Erythroblast (primary cell): ENCODE results near the gene PDE8B.
"Not testable (repeated sequence)": the region's sequence is repeated elsewhere in the genome, so short reads cannot be mapped to it uniquely, and the experiment has no call there.

Source experiments
- DNase-seq, 2 experiments: peaks; one replicate each; lab custom pipeline; 2025; lab: John Stamatoyannopoulos, UW
- GATA1 ChIP-seq: IDR thresholded peaks from 2 replicates; pipeline ENCODE4 v1.6.1; 2011; ENCODE audit warnings: low read depth, mild to moderate bottlenecking, control low read depth, low read length, moderate library complexity
- POLR2A ChIP-seq: IDR thresholded peaks from 2 replicates; pipeline ENCODE4 v1.6.1; 2011; ENCODE audit warnings: mild to moderate bottlenecking, low read length

Gene PDE8B

GRCh38 chr5:77367741-77368140, 157.3 kb downstream of the PDE8B start:
- TF ChIP-seq POLR2A (no peak), GATA1 (no peak)
- no peak for DNase-seq

DNA sequence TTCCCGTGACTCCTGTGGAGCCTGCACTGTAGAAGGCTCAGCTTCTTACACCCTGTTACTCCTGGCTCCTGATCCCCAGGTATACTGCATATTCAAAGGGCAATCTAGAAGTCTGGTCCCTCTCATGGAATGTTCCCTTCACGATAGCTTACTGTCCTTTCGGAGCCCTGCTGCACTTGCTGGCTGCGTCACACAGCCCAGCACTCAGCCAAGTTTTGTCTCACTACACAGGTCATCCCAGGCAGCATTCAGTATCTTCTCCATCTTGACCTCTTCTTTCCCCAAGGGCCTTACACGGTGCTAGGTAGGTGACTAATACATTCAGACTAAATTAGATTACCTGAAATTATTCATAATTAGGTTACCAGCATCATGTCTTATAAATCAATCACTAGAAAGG, 157.9 kb downstream of the PDE8B start:
- TF ChIP-seq POLR2A: no peak
- TF ChIP-seq GATA1: no peak

DNA sequence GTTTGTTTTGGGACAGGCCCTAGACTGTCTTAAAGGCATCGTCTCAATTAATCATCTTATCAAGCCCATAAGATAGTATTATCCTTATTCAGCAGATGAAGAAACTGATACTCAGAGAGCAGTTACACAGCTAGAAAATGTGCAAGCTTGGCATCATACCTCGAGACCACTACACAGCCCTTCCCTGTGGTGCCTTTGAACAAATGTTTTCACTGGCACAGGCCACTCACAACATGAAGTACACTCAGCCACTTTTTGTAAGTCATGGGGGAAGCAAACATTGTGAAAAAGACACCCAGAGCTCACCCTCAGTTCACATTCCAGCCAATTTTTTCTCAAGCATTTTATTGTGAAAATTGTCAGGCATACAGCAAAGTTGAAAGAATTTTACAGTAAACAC, 159.1 kb downstream of the PDE8B start:
- TF ChIP-seq GATA1 (no peak), POLR2A (no peak)
- DNase-seq: no peak

More for the DNA sequence above, 157.9 kb downstream of the PDE8B start:
- DNase-seq: no peak

DNA sequence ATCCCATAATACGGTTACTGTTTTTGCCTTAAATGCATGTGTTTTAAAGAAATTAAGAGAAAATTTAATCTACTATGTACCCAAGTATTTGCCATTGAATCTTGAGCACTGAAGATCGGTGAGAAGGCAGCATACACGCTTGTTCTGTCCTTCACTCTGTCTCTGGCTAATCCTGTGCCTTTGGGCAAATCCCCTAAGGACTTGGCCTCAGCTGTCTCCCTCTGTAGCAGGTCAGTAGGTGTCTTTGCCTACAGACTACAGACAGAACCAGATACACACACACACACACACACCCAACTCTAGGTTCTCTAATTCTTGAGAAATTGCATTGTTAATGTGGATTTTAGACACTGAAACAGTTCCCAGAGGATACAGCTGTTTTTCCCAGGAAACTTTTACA, 164.2 kb downstream of the PDE8B start:
- TF ChIP-seq GATA1: no peak
- TF ChIP-seq POLR2A: no peak

GRCh38 chr5:77376609-77377300, 166.3 kb downstream of the PDE8B start:
- DNase-seq: no peak
- TF ChIP-seq GATA1: no peak
- TF ChIP-seq POLR2A: no peak

More for the DNA sequence above, 164.2 kb downstream of the PDE8B start:
- DNase-seq: no peak

GRCh38 chr5:77379558-77380061, 169.1 kb downstream of the PDE8B start:
- no peak for DNase-seq
- no peak for TF ChIP-seq POLR2A
- TF ChIP-seq GATA1: no peak

GRCh38 chr5:77380636-77381035, 170.2 kb downstream of the PDE8B start:
- DNase-seq: no peak
- no peak for TF ChIP-seq GATA1
- TF ChIP-seq POLR2A: no peak

GRCh38 chr5:77383336-77383735, 172.9 kb downstream of the PDE8B start:
- not testable (repeated sequence) for DNase-seq

- DNase-seq: not testable (repeated sequence)
Measured at GRCh38 chr5:77386340-77386739, 175.9 kb downstream of the PDE8B start.

GRCh38 chr5:77389746-77390145, 179.3 kb downstream of the PDE8B start:
- DNase-seq: no peak
- no peak for TF ChIP-seq POLR2A
- no peak for TF ChIP-seq GATA1

- no peak for DNase-seq
- TF ChIP-seq POLR2A (no peak), GATA1 (no peak)
Measured at GRCh38 chr5:77390221-77390620, 179.7 kb downstream of the PDE8B start.

- DNase-seq: no peak
- TF ChIP-seq POLR2A: no peak
- no peak for TF ChIP-seq GATA1
Measured at GRCh38 chr5:77390795-77391194, 180.3 kb downstream of the PDE8B start.

- no peak for DNase-seq
- TF ChIP-seq GATA1: no peak
- TF ChIP-seq POLR2A: no peak
Measured at GRCh38 chr5:77391240-77391765, 180.8 kb downstream of the PDE8B start.

DNA sequence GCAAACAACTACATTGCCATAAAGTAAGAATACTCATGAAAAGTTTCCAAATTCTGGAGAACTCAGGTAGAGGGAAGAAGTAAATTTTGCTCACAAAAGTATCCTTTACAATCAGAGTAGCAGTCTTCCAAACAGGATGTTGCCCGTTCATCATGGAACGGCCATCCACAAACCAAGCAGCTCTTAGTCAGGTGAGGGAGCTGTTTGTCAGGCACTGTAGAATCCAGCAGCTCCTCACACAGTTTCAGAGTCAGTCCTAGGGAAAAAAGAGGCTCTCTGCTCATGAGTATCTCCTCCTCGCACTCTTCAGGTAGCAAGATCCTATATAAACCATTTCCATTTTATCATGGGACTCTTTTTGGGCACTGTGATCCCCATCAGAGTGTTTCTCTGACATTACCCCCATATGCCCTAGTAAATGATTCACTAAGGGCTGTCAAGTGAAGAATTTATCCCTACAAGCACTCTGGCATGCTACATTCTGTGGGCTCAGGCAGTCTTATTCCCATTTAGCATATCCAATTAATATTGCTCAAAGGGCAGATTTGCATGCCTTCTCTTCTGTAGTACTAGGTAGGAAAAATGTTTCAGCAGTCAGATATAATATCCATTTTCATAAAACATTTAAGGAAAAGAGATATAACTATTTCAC, 183.7 kb downstream of the PDE8B start:
- TF ChIP-seq POLR2A (no peak), GATA1 (no peak)
- DNase-seq: no peak
